HG02981 (cell line): ENCODE data around the gene TTC7B.

Source experiments
- ATAC-seq: cut with Tn5 transposase; IDR thresholded peaks from one replicate; pipeline ENCODE4 v1.9.1; 2021; ENCODE audit warnings: mild to moderate bottlenecking, moderate library complexity; ENCODE audit not compliant: unreplicated experiment

Gene TTC7B

GRCh38 chr14:90743425-90743824 is 72.8 kb downstream of the TTC7B start:
- no peak for ATAC-seq

DNA sequence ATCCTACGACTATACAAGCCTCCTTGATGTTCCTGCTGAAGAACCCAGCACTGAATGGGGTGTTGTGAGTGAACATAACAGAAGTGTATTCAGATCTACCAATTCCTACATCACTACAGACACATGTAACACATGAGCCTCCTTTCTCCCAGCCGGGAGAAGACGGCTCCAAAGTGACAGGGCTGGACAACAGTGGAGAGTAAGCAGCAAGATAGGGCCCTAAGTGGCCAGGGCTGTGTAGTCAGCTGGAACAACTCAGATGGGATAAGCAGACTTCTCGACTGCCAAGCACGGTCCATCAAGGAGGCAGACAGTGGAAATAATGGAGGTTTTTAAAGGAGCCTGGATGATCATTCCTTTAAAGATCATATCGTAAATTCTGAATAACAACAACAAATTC is 73.5 kb downstream of the TTC7B start:
- no peak for ATAC-seq

DNA sequence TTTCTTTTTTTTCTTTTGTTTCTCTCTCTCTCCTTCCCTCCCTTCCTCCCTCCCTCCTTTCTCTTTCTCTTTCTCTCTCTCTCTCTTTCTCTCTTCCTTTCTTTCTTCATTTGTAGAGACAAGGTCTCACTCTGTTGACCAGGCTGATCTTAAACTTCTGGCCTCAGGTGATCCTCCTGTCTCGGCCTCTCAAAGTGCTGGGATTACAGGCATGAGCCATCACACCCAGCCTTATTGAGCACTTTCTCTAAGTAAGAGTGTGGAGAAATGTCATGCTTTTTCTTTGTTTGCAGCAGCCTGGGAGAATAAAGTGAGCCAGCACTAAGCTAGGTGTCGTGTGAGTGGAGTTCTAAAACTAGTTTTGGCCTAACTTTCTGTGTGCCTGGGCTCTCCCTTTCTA is 74.0 kb downstream of the TTC7B start:
- ATAC-seq, result no peak

DNA sequence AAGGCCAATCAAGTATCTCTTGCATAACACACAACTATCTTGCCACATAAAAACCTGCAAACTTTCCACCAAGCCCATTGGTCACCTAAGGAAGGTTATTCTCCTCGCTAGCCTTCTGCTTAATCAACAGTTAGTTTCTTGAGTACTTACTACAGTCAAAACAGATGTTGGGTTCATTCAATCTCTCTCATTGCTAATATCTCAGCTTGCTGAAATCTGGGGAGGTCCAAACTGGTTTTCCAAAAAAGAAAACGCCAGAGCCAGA is 74.6 kb downstream of the TTC7B start:
- no peak for ATAC-seq

DNA sequence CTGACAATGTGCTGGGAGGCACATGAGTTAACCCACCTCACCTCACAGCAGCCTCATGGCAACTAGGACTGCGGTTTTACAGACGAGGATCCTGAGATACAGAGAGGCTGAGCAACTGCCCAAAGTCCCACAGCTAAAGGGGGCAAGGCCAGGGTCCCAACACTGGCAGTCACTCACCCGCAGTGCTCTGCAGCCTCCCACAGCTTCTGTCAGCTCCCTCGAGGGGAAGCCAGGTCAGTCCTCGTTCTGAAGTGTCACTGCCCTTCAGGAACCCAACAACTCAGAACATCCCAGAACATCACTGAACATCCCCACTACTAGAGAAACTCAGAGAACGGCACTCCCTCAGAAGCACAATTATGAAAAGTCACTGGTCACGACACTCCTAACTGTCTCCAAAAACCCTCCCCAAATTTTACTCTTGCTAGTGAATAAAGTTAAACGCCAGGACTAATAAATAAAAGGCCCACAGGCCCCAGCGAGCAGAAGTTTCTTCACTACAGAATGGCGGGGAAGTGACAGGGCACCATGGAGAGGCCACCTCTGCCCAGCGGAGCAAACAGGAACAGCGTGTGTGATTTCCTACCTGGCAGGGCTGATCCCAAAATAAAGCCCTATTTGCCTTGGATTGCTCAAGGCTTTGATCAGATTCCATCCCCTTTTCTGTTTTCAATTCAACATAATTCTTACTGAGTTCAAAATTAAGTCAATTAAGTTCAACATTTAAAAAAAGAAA is 75.1 kb downstream of the TTC7B start:
- ATAC-seq, result no peak

DNA sequence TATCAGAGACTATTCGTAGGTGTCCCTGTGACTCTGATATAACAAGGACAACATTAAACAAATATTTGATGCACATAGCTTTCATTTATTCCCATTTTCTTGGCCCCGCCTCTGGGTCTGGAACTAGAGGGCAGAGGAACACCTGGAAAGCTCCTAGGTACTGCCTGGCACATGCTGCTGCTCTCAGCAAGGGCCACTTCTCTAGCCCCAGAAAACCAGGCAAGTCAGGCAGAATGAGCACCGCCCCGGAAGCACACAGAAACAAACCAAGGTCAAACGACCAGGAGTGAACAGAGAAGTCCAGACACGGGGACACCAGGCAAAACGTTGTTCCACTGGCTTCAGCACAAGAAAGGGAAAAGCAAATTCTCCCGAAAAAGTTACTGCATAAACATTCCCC is 76.1 kb downstream of the TTC7B start:
- ATAC-seq, result no peak

GRCh38 chr14:90739318-90740068 is 76.7 kb downstream of the TTC7B start:
- ATAC-seq, result no peak

DNA sequence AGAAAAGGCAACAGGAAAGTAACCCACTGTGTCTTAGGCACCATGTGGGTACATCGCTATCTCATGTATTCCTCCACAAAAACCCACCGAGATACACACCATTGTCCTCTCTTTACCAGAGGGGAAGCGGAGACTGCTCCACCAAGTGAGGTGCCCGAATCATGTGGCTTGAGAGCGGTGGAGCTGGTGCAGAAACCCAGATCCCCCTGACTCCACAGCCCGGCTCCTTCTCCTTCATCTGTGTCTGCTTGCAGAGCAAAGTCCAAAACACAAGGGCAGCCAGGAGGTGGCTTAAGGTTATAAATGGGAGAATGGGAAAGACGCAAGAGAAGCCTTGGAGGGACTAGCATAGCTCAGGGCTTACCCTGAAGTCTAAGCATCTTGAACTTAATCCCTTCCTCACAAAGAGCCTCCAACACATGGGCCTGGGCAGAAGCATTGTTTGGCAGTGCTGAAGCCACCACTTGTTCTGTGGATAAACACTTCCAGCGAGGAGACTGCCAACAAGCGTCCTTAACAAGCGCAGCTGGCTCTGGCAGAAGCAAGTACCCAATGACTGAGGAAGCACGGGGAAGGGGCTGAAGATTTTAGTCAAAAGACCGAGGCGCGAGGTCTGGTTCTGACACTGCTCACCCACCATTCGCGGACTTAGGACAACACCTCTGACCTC is 83.0 kb downstream of the TTC7B start:
- ATAC-seq, result no peak

DNA sequence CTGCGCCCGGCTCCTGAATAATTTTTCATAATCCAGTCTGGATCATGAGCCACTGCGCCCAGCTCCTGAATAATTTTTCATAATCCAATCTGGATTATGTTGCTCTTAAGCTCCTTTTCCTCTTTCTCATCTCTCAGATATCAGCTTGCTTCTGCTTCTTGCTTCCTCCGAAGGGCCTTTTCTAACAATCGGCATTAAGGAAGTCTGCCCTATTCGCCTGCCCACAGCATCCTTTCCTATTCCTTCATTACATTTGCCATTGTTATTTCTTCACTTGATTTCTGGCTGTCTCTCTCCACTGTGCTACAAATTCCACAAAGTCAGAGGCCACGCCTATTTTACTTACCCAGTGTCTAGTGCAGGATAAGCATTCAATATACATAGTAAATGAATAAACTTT is 83.5 kb downstream of the TTC7B start:
- no peak for ATAC-seq

DNA sequence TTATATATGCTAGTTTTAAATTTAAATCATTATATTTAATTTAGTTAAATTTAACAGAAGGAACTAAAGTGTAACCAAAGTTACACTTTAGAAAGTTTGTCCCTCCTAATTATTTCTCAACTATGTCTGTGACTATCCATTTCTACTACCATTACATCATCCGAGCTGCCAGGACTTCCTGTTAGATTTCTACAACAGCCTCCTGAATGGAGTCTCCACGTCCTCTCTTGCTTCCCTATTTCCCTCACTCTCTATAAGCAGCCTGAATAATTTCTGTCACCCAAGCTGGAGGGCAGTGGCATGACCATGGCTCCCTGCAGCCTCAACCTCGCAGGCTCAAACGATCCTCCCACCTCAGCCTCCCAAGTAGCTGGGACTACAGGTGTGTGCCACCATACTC is 84.1 kb downstream of the TTC7B start:
- no peak for ATAC-seq

DNA sequence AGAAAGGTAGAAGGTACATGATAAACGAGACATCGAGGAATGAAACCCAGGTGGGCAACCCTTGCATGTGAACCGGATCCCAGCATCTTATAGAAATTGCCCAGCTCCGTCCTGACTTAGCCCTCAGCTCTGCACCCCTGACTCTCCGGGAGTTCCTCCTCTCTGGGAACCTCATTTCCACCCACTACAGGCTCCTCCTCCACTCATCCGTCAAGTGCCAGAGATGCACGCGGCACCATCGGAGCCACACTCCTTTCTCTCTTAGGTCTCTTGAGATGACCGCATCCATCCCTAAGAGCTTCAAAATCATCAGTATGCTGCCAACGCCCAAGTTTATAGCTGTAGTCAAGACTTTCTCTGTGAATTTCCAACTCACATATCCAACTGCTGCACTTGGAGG is 84.7 kb downstream of the TTC7B start:
- ATAC-seq, result no peak

GRCh38 chr14:90730206-90730766 is 85.9 kb downstream of the TTC7B start:
- no peak for ATAC-seq

DNA sequence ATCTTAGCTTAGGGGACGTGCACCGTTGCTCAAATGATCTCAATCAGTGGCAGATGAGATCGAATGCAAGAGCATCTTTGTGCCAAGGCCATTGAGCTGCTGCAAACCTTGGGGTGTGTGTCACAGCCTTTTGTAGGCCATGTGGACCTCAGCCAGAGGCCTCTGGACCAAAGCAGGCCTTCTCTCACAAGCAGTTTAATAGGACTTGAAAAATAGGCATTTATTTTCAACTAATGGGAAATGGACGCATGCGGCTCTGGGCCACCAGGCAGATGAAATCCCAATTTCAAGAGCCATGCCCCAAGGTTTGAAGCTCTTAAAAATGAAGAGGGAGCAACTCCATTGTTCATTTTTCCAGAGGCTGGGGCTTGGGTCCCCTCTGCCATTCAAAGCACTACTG is 87.3 kb downstream of the TTC7B start:
- ATAC-seq, result no peak

DNA sequence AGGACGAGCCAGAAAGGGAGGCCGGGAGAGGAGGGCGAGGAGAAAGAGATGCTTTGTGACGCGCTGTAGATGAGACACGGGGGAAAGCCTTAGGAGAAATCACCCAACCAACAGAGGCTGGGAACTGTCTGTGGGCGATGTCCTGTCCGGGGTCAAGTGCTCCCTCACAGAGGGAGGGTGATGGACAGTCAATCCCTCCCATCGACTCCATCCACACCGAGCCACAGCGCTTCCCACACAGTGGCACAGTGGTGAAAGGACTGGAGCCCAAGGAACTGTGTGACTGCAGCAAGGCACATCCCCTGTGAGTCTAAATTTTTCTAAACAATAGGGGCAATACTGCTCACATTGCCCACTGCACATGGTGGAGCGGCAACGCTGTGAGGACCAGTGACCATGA is 89.1 kb downstream of the TTC7B start:
- no peak for ATAC-seq

GRCh38 chr14:90726656-90727055 is 89.6 kb downstream of the TTC7B start:
- ATAC-seq, result no peak

- no peak for ATAC-seq
Measured at GRCh38 chr14:90724866-90725265, 91.4 kb downstream of the TTC7B start.

DNA sequence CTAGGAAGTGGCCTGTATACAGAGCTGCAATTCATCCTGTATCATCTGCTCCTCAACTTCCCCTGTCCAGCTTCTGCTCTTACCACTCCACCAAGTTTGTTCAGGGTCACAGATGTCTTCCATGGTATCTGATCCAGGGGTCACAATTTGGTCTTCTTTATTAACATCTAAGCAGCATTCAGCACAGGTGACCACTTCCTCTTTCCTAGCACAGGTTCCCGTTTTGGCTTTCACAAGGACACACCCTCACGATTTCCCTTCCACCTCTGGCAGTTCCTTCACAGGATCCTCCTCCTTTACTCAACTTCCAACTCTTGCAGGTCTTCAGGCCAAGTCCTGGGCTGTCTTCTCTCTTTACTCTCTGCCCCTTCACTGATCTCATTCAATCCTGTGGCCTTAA is 93.6 kb downstream of the TTC7B start:
- no peak for ATAC-seq

GRCh38 chr14:90721619-90722305 is 94.5 kb downstream of the TTC7B start:
- no peak for ATAC-seq

GRCh38 chr14:90720832-90721231 is 95.4 kb downstream of the TTC7B start:
- no peak for ATAC-seq

DNA sequence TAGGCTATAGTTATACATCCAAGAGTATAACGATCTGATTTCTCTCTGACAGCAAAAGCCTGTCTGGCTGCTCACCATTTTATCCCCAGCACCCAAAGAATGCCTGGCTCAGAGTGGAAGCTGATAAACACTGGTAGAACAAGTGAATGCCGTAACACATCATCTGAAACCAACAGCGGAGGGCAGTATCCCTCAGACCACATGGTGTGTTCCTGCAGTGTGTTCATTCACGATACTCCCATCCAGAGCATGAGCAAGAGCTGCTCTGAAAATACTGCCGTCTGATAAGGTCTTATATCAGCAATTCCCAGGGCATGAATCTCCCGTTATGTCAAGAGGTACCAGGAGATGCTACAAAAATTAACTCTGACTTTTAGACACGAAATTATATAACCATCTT is 95.9 kb downstream of the TTC7B start:
- ATAC-seq, result no peak

- no peak for ATAC-seq
Measured at GRCh38 chr14:90717916-90718315, 98.3 kb downstream of the TTC7B start.
